MM.1S (cell line): ENCODE measurements around the gene NFE2.
"Not testable (repeated sequence)": the region's sequence is repeated elsewhere in the genome, so short reads cannot be mapped to it uniquely, and the experiment has no call there.

Experiments used
- DNase-seq: peaks from one replicate; pipeline ENCODE4 v3.0.0-alpha.2; 2015
- H2AFZ ChIP-seq: fragments of 300-600 bp; sonication (generic); 2 replicates; pipeline ENCODE4 v1.6.0; 2016; ENCODE audit warnings: antibody characterized with exemption, low read length
- H3F3A ChIP-seq: fragments of 300-600 bp; sonication (generic); 2 replicates; pipeline ENCODE4 v1.6.1; 2016; ENCODE audit warnings: mild to moderate bottlenecking, antibody characterized with exemption, low read length, moderate library complexity, mixed read lengths; ENCODE audit not compliant: insufficient read depth
- H3K27ac ChIP-seq: fragments of 300-600 bp; sonication (generic); 2 replicates; pipeline ENCODE4 v1.5.1; 2016; ENCODE audit warnings: mild to moderate bottlenecking, low read length
- H3K27me3 ChIP-seq: fragments of 300-600 bp; sonication (generic); replicated peaks from 2 replicates; pipeline ENCODE4 v1.6.0; 2016; ENCODE audit warnings: low read length; ENCODE audit not compliant: insufficient read depth
- H3K36me3 ChIP-seq: fragments of 300-600 bp; sonication (generic); replicated peaks from 2 replicates; pipeline ENCODE4 v1.6.1; 2016; ENCODE audit warnings: mild to moderate bottlenecking, low read length, mixed read lengths; ENCODE audit not compliant: insufficient read depth
- H3K4me1 ChIP-seq: fragments of 300-600 bp; sonication (generic); 2 replicates; pipeline ENCODE4 v1.6.1; 2016; ENCODE audit warnings: low read length, mixed read lengths
- H3K4me2 ChIP-seq: fragments of 300-600 bp; sonication (generic); 2 replicates; pipeline ENCODE4 v1.6.0; 2016; ENCODE audit warnings: low read depth, low read length
- H3K4me3 ChIP-seq: fragments of 300-600 bp; sonication (generic); 2 replicates; pipeline ENCODE4 v1.5.1; 2016; ENCODE audit warnings: low read length, mixed read lengths
- H3K79me2 ChIP-seq: fragments of 300-600 bp; sonication (generic); 2 replicates; pipeline ENCODE4 v1.6.1; 2016; ENCODE audit warnings: mixed run types, low read length, mixed read lengths
- H3K9ac ChIP-seq: fragments of 300-600 bp; sonication (generic); 2 replicates; pipeline ENCODE4 v1.6.1; 2016; ENCODE audit warnings: low read length, mixed read lengths
- H3K9me2 ChIP-seq: fragments of 300-600 bp; sonication (generic); replicated peaks from 2 replicates; pipeline ENCODE4 v1.6.1; 2016; ENCODE audit warnings: mild to moderate bottlenecking, low read length, mixed read lengths; ENCODE audit not compliant: insufficient read depth
- H3K9me3 ChIP-seq: fragments of 300-600 bp; sonication (generic); replicated peaks from 2 replicates; pipeline ENCODE4 v1.6.1; 2016; ENCODE audit warnings: mild to moderate bottlenecking, low read length, mixed read lengths; ENCODE audit not compliant: insufficient read depth
- H4K20me1 ChIP-seq: fragments of 300-600 bp; sonication (generic); 2 replicates; pipeline ENCODE4 v1.6.1; 2016; ENCODE audit warnings: mild to moderate bottlenecking, low read length, moderate library complexity, mixed read lengths; ENCODE audit not compliant: insufficient read depth
- CTCF ChIP-seq: fragments of 300-600 bp; sonication (generic); IDR thresholded peaks from 2 replicates; pipeline ENCODE4 v1.5.1; 2016; ENCODE audit warnings: antibody characterized with exemption, low read length, mixed read lengths
- EZH2 ChIP-seq: fragments of 300-600 bp; sonication (generic); optimal IDR thresholded peaks from 2 replicates; pipeline ENCODE3; 2017; ENCODE audit warnings: low read depth, mild to moderate bottlenecking, antibody characterized with exemption, low read length, mixed read lengths
- EZH2phosphoT487 ChIP-seq: fragments of 300-600 bp; sonication (generic); IDR thresholded peaks from 2 replicates; pipeline ENCODE4 v1.6.1; 2018; ENCODE audit warnings: antibody characterized with exemption, low read length

NFE2 gene

GRCh38 chr12:54328595-54329337 is 28.0 kb upstream of the NFE2 start:
- H3K79me2 ChIP-seq: peaks cover 76% of the 10 kb centered on the region
- no peak overlapping the region for H3K27ac ChIP-seq

GRCh38 chr12:54325442-54326109 is 24.8 kb upstream of the NFE2 start:
- H2AFZ ChIP-seq: peak overlapping the region; percentile 59
- H3K9ac ChIP-seq: peak overlapping the region; percentile 87
- peak overlapping the region; percentile 36; the same call in 1 of the 2 replicates for H3K27ac ChIP-seq

More at GRCh38 chr12:54328595-54329337, 28.0 kb upstream of the NFE2 start:
- no peaks in the 10 kb centered on the region for H3K4me1 ChIP-seq
- no peaks in the 10 kb centered on the region for H4K20me1 ChIP-seq
- no peaks in the 10 kb centered on the region; the same call in 1 of the 2 replicates for H3F3A ChIP-seq
- no peaks in the 10 kb centered on the region for H3K9me3 ChIP-seq
- no peak overlapping the region for H3K4me2 ChIP-seq
- no peaks in the 10 kb centered on the region for H3K27me3 ChIP-seq
- H3K9ac ChIP-seq: no peak overlapping the region
- no peak for DNase-seq
- H3K36me3 ChIP-seq: no peaks in the 10 kb centered on the region
- no peaks in the 10 kb centered on the region for H3K9me2 ChIP-seq
- TF ChIP-seq CTCF (no peak), EZH2phosphoT487 (no peak), EZH2 (no peak)
- H3K4me3 ChIP-seq: no peak overlapping the region
- no peak overlapping the region for H2AFZ ChIP-seq

GRCh38 chr12:54324617-54325441 is 24.0 kb upstream of the NFE2 start, which contains the start of gene COPZ1:
TSS of gene COPZ1 (plus strand) at chr12:54325131. CDS start at chr12:54325164, 33 bp downstream.
- Histone ChIP-seq H3K4me3 (peak within 1 kb of the TSS; percentile 76), H3F3A (no peaks in the 10 kb centered on the region; the same call in 1 of the 2 replicates), H3K4me1 (no peaks in the 10 kb centered on the region), H3K4me2 (peak within 1 kb of the TSS; percentile 81), H4K20me1 (no peaks in the 10 kb centered on the region), H3K9ac (peak within 1 kb of the TSS; percentile 87), H3K79me2 (peaks cover 41% of the 10 kb centered on the region), H3K9me3 (no peaks in the 10 kb centered on the region), H3K27me3 (no peaks in the 10 kb centered on the region), H3K36me3 (no peaks in the 10 kb centered on the region), H3K27ac (peak within 1 kb of the TSS; percentile 36; the same call in 1 of the 2 replicates), H2AFZ (peak within 1 kb of the TSS; percentile 96), H3K9me2 (no peaks in the 10 kb centered on the region)
- peak; percentile 99 for DNase-seq
- TF ChIP-seq EZH2phosphoT487 (no peak), EZH2 (no peak), CTCF (peak; percentile 77)

More at GRCh38 chr12:54325442-54326109, 24.8 kb upstream of the NFE2 start:
- H3K4me2 ChIP-seq: peak overlapping the region; percentile 51; the same call in 1 of the 2 replicates
- not testable (repeated sequence) for DNase-seq, H4K20me1 ChIP-seq, H3K4me1 ChIP-seq, H3K9me2 ChIP-seq, H3K9me3 ChIP-seq, H3K36me3 ChIP-seq, H3F3A ChIP-seq, H3K27me3 ChIP-seq
- H3K4me3 ChIP-seq: peak overlapping the region; percentile 76
- peaks cover 48% of the 10 kb centered on the region for H3K79me2 ChIP-seq
